Epithelial cell of esophagus (primary cell): ENCODE measurements around the gene WFDC13.
"Not testable (repeated sequence)": the region's sequence is repeated elsewhere in the genome, so short reads cannot be mapped to it uniquely, and the experiment has no call there.

ENCODE experiments used
- DNase-seq: peaks from one replicate; pipeline ENCODE4 v3.0.0; 2010; ENCODE audit warnings: low read depth
- H3K4me3 ChIP-seq: 2 replicates; pipeline ENCODE4 v1.5.1; 2011; ENCODE audit warnings: mild to moderate bottlenecking, low read length, control low read depth
- CTCF ChIP-seq: IDR thresholded peaks from 2 replicates; pipeline ENCODE4 v1.5.1; 2011; ENCODE audit warnings: low read depth, mild to moderate bottlenecking, low read length, control low read depth, inconsistent platforms; ENCODE audit not compliant: insufficient read depth; ENCODE audit errors: missing control alignments

The WFDC13 gene

GRCh38 chr20:45701104-45701503 is 734 bp upstream of the WFDC13 start:
- no peak for DNase-seq
- no peak overlapping the region for H3K4me3 ChIP-seq
- no peak for TF ChIP-seq CTCF

- TF ChIP-seq CTCF, result no peak
- DNase-seq, result peak; percentile 36
These were observed 3.3 kb downstream of the WFDC13 start, which contains the start of gene WFDC10B for GRCh38 chr20:45704969-45705637. WFDC10B (minus strand) TSS chr20:45705019; CDS start chr20:45685992, 19,027 bp downstream.

GRCh38 chr20:45716141-45716688 is 14.4 kb downstream of the WFDC13 start:
- not testable (repeated sequence) for DNase-seq, H3K4me3 ChIP-seq

More at GRCh38 chr20:45704969-45705637, 3.3 kb downstream of the WFDC13 start, which contains the start of gene WFDC10B:
- H3K4me3 ChIP-seq, result no peak within 1 kb of the TSS

GRCh38 chr20:45722047-45722446 is 20.2 kb downstream of the WFDC13 start, which contains the start of gene SPINT4:
SPINT4 (plus strand) TSS chr20:45722347; CDS start chr20:45722368, 21 bp downstream.
- no peak within 1 kb of the TSS for H3K4me3 ChIP-seq
- no peak for DNase-seq
- TF ChIP-seq CTCF, result no peak

GRCh38 chr20:45725134-45725533 is 23.3 kb downstream of the WFDC13 start:
- TF ChIP-seq CTCF, result no peak

GRCh38 chr20:45727044-45727443 is 25.2 kb downstream of the WFDC13 start:
- H3K4me3 ChIP-seq, result no peak overlapping the region
- TF ChIP-seq CTCF, result no peak
- DNase-seq, result no peak

More at GRCh38 chr20:45725134-45725533, 23.3 kb downstream of the WFDC13 start:
- H3K4me3 ChIP-seq, result no peak overlapping the region
- no peak for DNase-seq

- no peak overlapping the region for H3K4me3 ChIP-seq
- TF ChIP-seq CTCF, result no peak
- DNase-seq, result no peak
These were observed 30.4 kb downstream of the WFDC13 start for GRCh38 chr20:45732199-45732598.
